HG03354 (cell line): Measurements from ENCODE around the gene PPOX.

Experiments used
- ATAC-seq: cut with Tn5 transposase; IDR thresholded peaks from one replicate; pipeline ENCODE4 v1.9.1; 2021; ENCODE audit warnings: mild to moderate bottlenecking; ENCODE audit not compliant: unreplicated experiment, poor library complexity, severe bottlenecking

The PPOX gene

DNA sequence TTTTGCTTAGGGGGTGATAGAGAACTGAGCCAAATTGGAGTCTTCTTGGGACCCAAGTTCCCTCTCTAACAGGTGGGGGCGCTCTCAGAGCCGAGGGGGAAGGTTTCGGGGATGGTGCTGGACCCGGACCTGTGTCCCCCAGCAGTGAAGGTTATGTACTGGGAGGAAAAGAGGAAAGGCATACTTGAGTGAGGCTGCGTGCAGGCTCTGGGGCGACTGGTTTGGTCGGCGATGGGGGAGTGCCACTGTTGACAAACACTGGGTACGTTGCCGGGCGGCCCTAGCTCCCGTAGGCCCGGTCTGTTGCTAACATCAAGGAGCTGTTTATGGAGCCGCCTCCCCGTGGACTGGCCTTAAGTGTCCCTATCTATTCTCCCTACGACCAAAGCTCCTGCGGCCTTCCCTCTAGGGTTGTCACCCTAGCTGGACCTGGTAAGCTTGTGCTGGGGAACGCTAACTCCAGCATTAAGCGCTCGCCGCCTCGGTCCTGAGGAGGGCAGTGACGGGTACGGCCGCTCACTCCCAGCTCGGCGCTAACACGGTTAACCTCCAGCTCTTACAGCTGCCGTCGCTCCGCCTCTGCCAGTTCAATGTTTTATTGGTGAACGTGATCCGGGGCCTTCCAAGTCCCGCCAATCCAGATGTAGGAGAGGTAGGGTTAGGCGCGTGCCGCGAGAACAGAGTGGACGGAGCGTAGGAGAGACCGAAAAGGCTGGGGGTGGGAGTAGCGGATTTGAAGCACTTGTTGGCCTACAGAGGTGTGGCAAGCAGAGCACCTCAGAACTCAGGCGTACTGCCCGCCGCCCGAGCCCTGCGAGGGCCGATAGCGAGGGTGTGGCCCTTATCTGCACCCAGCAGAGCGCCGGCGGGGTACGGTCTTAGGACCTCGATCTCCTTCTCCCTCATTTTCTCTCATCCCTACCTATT lies at the start of gene PPOX:
PPOX (plus strand) TSS at position 685 of the 927 bp plus-strand sequence. CDS start 422 bp downstream, outside the sequence.
- peak; percentile 95 for ATAC-seq

DNA sequence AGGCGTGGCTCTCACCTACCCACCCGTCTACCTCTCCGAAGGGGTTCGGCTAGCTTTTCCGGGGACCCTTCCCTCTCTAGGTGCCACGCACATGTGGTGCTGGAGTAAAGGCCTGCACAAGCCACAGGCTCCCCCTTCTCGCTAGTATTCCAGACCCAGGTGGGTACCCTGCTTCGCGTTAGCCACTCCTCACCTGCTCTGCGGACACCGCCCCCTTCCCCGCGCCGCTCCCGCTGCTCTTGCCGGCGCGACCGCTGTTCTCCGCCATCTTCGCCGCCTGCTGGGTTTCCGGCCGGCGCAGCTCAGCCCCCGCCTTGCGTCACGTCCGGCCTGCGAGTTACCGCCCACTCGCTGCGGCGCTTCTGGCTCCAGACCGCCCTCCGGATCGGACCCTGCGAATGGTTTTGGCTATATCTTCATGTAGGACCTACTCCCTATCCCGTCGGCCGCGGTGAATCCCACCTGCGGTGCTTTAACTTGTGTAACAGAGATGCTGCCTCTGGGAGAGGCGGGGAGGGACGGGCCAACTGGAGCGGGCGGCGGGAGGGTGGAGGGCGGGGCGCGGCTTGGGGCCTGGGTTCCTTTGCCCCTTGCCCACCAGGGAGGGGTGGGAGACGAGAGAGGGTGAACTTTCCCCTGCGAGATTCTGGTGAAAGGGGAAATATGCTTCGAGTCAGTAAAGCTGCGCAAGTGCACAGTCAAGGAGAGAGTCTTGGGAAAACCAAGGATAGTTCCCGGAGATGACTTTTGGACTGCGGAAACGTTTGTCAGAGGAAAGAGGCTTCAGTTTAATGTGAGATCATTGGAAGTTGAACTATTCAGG lies 48.3 kb upstream of the PPOX start, which contains the start of the genes NIT1 and PFDN2:
NIT1 (plus strand) TSS at position 347 of the 823 bp plus-strand sequence; CDS start at position 419, 72 bp downstream.
PFDN2 (minus strand) TSS at position 279 of the 823 bp plus-strand sequence; CDS start at position 268, 11 bp downstream.
- peak; percentile 89 for ATAC-seq

DNA sequence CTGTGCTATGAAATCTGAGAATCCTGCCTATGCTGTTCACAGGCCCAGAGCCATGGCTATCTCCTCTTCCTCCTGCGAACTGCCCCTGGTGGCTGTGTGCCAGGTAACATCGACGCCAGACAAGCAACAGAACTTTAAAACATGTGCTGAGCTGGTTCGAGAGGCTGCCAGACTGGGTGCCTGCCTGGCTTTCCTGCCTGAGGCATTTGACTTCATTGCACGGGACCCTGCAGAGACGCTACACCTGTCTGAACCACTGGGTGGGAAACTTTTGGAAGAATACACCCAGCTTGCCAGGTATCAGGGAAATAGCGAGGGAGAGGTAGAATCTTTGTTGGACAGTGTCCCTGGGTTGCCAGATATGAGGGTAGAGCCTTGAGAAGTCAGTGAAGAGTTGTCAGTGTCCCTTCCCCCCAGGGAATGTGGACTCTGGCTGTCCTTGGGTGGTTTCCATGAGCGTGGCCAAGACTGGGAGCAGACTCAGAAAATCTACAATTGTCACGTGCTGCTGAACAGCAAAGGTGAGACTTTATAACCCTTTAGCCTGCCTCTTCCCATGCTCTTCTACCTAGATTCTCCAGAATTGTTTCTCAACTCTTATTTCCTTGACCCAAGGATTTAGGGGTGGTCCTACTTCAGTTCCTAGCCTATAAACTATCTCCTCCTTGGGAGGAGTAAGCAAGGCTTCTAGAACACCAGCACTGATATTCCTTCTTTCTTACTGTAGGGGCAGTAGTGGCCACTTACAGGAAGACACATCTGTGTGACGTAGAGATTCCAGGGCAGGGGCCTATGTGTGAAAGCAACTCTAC lies 46.9 kb upstream of the PPOX start:
- peak; percentile 56 for ATAC-seq

DNA sequence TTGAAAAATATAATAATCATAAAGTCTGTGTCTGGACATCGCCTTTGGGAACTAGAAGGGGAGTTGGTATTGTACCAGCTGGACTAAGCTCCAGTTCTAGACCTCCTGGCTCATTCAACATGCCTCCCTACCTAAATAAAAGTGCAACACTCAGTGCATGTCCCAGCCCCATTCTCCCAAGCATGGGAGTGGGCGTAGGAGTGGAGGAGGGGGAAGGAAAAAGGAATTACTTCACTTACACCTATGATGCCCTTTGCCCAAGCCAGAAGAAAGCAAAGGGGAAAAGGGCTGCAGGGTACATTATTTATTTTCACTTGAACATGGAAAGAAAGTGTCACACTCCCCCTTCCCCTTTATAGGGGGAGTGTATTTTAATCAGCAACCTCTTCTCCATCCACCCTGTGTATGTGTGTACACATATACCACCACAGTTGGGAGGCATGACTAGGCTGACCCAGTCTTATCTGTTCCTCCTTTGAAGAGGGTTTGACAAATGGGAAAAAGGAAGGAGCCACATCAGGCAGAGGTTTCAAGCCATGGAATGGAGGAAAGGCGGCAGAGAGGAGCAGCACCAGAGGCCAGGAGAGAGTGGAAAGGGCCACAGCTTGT lies 45.1 kb upstream of the PPOX start:
- ATAC-seq: no peak

DNA sequence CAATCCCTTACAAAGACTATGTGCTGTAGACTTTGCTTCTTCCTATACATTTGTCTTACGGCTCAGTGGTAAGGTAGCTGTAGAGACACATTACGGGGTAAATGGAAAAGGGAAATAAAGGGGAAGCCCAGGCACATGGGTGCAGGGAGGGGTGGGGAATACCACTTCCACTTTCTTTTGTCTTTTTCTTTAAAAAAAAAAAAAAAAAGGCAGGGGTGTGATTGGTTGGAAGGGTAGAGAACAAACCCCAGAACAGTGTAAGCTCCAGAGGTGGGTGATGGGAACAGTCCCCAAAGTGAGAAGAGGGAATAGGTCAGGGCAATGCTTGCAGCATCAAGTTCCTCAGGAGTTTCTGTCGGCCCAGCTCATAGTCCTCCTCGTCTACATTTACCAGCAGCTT lies 44.4 kb upstream of the PPOX start:
- no peak for ATAC-seq

DNA sequence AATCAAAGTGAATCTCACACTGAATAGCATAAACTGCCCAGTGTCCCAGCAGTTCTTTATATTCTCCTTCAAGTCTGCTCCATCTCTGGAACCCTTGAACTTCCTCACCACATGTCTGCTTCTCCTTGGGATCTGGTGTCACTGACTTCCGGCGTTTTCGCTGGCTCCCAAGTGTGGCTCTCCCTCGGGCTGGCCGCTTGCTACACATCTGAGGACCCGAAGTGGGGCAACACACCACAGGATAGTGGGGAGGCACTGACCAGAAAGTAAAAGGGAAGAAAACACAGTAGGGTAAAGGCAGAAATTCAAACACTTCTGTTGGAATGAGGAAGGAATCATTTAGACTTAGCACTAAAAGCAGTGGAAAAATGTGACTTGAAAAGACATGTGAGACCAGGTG lies 43.3 kb upstream of the PPOX start:
- ATAC-seq: no peak

DNA sequence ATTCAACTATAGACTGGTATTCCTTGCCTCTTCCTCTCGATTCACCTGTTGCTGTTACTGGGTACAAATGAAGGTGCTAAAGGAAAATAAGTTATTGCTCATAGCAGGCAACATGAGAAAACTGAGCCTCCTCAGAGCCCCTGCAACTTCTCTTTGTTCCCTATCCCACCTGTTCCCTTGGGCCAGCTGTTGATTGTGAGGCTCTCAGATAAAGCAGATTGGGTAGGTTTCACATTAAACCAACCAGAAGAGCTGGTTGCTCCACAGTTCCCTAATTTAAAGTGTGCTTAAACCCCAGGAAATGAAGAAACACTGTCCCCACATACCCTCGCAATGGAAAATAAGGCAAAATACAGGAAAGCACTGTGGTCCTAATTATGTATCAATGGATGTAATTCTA lies 38.6 kb upstream of the PPOX start:
- no peak for ATAC-seq

DNA sequence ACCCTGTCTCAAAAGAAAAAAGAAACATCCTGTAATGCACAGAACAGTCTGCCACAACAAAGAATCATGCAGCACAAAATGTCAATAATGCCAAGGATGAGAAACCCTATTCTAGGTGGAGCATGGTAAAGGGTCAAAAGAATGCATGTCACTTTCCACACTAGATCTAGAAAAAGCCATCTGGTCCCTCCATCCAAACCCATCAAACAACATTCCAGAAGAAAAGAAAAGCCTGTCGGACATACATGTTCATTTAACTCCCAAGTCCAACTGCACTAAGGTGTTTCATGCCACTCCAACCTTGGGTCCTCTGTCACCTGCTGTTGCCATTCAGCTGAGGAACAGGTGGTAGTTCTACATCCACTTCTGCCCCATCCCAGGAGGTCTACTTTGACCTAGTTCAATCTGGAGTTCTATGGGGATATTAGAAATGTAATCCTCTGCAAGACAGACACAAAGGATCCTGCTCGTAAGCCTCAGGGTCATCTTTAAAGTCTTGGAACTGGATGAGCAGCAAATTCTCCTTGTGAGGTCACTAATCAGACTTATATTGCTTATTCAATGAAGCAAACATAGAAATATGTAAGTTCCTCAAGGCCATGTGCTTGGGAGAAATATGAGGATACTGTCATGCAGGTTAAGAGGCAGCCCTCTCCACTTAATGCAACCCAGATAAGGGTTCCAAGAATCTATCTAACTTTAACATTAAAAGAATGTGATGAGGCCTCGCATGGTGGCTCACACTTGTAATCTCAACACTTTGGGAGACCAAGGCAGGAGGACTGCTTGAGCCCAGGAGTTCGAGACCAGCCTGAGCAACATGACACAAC lies 37.4 kb upstream of the PPOX start:
- no peak for ATAC-seq

DNA sequence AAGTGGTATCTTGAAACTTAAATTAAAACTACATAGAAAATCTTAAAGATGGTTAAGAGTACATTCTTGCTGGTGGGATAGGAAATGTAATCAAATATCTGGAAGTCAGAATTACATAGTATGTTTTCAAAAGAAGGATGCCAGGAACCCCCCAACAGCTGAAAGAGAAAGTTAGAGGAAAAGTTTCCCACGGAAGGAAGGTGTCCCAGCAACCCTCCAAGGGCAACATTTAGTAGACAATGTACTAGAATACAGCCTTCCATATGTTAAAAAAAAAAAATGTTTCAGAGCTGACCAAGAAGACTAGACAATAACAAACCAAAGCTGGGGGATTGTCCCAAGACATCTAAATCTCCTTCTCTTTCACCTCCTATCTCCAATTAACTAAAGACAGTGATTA lies 36.0 kb upstream of the PPOX start:
- ATAC-seq: no peak

DNA sequence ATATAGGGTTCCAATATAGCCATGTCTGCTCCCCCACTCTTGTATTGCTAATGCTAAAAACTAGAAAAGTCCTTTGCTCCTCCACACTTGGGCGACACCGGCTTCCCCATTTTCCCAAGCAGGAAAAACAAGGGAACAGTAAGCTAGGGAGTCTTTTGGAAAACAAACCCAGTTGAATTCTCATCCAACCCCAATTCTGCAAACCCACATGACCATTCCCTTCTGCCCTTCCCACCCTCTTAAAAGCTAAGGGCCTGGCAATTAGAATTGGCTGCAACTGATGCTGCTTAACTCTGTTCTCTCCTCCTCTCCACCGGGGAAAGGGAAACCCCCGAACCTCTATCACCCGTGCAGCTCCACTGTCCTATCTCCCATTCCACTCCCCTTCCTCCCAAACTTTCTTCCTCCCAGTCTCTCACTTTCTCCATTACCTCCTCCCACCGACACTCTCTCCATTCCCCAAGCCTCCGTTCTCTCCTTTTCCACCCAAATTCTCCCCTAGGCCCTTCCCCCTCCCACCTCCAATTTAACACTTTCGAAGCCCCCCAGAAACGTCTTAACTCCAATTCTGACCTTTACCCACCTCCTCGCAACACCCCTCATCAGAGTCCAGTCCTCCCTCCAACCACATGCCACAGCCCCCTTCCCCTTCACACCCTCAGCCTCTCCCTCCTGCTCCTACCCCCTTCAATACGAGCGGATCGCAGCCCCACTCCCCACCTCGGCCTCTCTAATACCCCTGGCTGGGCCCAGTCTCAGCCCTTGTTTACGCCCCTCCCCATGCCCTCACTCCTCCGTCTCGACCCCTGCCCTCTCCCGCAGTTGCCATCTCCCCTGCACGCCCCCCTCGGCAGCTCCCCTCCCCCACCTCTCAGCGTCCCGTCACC lies 34.5 kb upstream of the PPOX start:
- no peak for ATAC-seq

DNA sequence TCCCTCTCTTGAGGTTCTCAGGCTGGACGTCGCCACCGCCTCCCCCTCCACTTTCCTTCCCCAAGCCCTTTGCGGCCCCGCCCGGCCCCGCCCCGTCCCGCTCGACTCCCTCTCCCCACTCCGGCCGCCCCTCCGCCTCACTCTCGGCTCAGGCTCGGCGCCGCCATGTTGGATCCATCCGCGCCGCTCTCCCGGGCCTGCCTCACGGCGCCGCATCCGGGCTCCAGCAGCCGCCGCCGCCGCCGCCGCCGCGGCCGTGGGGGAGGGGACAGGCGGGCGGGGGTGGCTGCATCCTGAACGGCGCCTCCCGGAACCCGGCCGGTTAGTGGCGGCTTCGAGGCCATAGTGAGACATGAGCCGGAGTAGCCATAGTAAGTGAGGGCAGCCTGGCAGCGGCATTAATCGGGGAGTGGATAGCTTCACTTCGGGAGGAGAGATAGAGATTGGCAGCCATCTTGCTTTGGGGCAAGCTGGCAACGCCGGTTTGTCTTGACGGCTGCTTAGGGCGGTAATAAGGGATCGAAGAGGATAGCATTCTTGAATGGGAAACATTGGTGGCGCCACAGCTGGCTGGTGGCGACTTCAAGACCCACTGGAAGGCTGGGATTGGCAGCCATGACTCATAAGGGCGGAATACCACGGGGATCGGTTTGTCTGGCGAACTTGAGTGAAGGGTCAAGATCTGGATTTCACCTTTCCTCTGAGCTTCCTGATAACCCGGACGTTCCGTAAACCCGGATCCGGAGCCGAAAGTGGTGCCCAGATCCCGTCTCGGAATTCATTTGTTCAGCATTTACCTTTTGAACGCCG lies 33.6 kb upstream of the PPOX start, which contains the start of gene DEDD:
DEDD (minus strand) TSS at position 258 of the 810 bp plus-strand sequence. CDS start 8,205 bp downstream, outside the sequence.
- peak; percentile 96 for ATAC-seq

DNA sequence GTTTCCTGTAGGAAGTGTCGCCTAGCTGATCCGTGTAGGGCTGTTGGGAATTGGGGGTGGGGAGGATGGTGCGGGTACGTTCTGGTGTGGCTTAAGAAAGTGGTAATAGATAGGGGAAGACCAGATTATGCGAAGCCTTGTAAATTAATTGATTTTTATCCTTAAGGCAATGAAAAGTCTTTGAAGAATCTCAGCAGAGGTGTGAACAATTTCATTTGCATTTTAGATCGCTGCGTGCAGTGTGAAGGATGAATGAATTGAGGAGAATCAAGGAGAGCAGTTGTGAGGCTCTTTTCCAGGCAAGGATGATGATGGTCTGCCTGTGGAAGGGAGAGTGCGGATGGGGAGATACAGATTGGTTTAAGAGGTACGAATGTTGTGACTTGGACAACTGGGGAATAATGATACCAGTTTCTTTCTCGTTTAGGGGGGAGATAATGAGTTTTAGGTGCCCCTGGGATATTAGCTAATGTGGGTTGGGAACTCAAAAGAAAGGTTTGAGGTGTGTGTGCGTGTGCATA lies 32.9 kb upstream of the PPOX start:
- ATAC-seq: peak; percentile 13

DNA sequence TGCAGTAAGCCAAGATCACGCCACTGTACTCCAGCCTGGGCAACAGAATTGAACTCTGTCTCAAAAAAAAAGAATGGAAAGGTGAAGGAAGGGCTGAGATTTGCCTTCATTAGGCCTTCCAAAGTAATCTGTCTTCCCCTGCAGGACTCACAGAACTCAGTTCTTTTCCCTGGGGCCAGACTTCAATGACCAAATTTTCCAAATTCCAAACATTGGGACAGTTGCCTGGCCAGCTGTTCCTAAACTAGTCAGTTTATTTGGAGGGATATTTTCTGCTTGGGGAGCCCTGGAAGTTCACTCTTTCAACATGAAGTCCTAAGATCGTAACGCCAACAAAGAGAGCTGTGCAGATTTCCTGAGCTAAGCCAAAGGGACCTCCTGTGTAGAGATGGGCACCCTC lies 28.3 kb upstream of the PPOX start:
- no peak for ATAC-seq

DNA sequence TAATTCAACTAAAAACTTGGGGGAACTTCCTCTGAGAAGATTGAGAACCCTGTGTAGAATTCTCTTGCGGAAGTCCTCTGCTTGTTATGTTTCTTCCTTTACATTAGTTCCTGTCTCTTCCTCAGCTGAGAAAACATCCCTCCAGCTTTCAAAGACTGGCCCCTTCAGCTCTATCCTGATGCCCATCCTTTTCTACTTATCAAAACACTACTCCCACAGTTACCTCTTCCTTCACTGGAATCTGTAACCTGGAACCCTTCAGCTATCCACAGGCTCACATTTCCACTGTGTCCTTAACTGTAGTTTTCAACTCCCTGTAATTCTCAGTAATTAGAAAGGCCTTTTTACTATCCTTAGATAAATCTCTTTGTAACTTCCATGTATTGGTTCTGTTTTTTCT lies 27.8 kb upstream of the PPOX start:
- ATAC-seq: no peak

DNA sequence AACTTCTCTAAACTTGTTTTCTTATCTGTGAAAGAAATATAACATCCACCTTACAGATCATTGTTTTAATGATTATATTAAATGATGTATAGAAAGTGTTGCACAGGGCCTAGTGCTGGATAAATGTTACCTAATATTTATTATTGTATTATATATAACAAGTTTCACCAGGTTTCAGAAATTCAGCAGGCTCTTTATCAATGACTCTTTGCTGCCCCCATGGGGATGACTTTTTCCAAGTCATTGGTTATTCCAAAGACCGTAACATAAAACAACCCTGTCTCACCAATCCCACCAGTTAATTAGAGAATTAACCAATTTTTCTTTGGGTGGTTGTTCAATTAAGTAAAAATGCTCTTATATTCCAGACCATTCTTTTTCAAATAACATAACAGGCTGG lies 26.5 kb upstream of the PPOX start:
- ATAC-seq: no peak

DNA sequence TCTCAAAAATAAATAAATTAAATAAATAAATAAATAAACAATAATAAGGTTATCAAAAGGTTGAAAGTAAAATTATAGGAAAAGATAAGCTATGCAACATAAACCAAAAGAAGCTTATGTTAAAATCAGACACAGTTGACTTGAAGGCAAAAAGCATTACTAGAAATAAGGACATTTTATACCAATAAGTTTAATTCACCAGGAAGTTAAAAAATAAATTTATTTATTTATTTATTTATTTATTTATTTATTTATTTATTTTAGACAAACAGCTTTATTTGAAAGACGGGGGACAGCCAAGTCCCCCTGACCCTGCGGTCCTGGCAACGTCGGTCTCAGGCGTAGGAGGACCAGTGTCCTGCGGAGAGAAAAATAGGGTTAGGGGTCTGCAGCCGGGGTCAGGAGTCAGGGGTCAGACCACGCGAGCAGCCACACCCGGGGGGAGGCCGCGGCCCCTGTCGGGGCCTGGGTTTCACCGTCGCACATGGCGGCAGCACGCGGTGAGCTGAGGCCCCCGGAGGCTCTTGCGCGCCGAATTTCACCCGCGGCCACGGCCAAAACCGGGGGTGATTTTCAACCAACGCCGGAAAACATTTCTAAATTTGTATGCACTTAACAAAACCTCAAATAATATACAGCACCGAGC lies 25.3 kb upstream of the PPOX start:
- ATAC-seq: no peak
